Lung (tissue), 12 donors: ENCODE measurements around the gene CCDC32. TPM values are rescaled to one million over a fixed set of nuclear protein-coding genes. Genes with fewer than 3 reads are reported as not detected.
A peak's percentile ranks its signal among the peaks of the same experiment; 100 is the strongest.

Source experiments
- ATAC-seq: fragments of 200-7000 bp; cut with Tn5 transposase; one replicate; pipeline ENCODE4 v1.9.1; 2020; ENCODE audit warnings: moderate number of reproducible peaks; ENCODE audit not compliant: insufficient read depth, low FRiP score
- DNase-seq, 3 donors: peaks; one replicate each; pipeline ENCODE4 v3.0.0-alpha.2; 2013 to 2017
- H3K27ac ChIP-seq, 2 donors: one replicate each; pipeline ENCODE4 v1.5.1; 2013; ENCODE audit warnings: mild to moderate bottlenecking in 2 of 2, moderate library complexity in 2 of 2, control low read depth in 1 of 2, inconsistent platforms in 1 of 2, low read depth in 1 of 2, low read length in 1 of 2
- H3K27me3 ChIP-seq, 3 donors: one replicate each; pipeline ENCODE4 v1.5.1; 2013; ENCODE audit warnings: low read length in 2 of 3; ENCODE audit not compliant: control insufficient read depth in 3 of 3, insufficient read depth in 3 of 3
- H3K36me3 ChIP-seq, 4 donors: one replicate each; pipeline ENCODE4 v1.5.1; 2013; ENCODE audit warnings: low read length in 4 of 4, mild to moderate bottlenecking in 1 of 4, moderate library complexity in 1 of 4; ENCODE audit not compliant: control insufficient read depth in 4 of 4, insufficient read depth in 4 of 4
- H3K4me1 ChIP-seq, 5 donors: one replicate each; pipeline ENCODE4 v1.5.1; 2013; ENCODE audit warnings: low read length in 5 of 5, mild to moderate bottlenecking in 2 of 5, moderate library complexity in 1 of 5; ENCODE audit not compliant: control insufficient read depth in 5 of 5, insufficient read depth in 5 of 5
- H3K4me3 ChIP-seq: one replicate; pipeline ENCODE4 v1.5.1; 2013; ENCODE audit warnings: mild to moderate bottlenecking, control low read depth, moderate library complexity
- H3K9ac ChIP-seq, 2 donors: one replicate each; pipeline ENCODE4 v1.5.1; 2013; ENCODE audit warnings: low read length in 2 of 2, control low read depth in 1 of 2; ENCODE audit not compliant: insufficient read depth in 1 of 2
- H3K9me3 ChIP-seq, 4 donors: one replicate each; pipeline ENCODE4 v1.5.1; 2013; ENCODE audit warnings: low read length in 3 of 4, mild to moderate bottlenecking in 1 of 4, moderate library complexity in 1 of 4; ENCODE audit not compliant: control insufficient read depth in 4 of 4, insufficient read depth in 3 of 4
- WGBS, 2 donors: extraction: QIAGEN DNeasy Blood & Tissue Kit; methylation state at CpG; one replicate each; pipeline ENCODE4 v1.1.7; 2013; 5-methylcytosine and 5-hydroxymethylcytosine counted together
- polyA plus RNA-seq, 2 donors: library from polyadenylated mRNA; stranded (reverse); fragments of 200-250 nt; gene quantifications; one replicate each; pipeline ENCODE4 v1.2.1, GENCODE V29; 2013
- total RNA-seq, 2 donors: library from RNA; depleted of rRNA in 1 of 2; stranded (reverse); fragments of >200 nt in 1 of 2; gene quantifications; one replicate each; pipeline ENCODE4 v1.2.1, GENCODE V29; 2014 to 2021
- TF ChIP-seq, protein P1 (sequence below): IDR thresholded peaks from 2 replicates; pipeline ENCODE4 v1.5.1; 2012; ENCODE audit warnings: mild to moderate bottlenecking; ENCODE audit errors: control extremely low read depth, extremely low read depth
- donor health status: control.
- donor health status: control.
- donor health status: Bipolar disorder and iron deficiency.
- donor health status: healthy.
- donor health status: DM: yes; HTN: yes; CAD: no.

CCDC32 gene
- total and polyA plus RNA-seq, 4 donors: 24.5 to 31.8 (median 30.2) TPM

DNA sequence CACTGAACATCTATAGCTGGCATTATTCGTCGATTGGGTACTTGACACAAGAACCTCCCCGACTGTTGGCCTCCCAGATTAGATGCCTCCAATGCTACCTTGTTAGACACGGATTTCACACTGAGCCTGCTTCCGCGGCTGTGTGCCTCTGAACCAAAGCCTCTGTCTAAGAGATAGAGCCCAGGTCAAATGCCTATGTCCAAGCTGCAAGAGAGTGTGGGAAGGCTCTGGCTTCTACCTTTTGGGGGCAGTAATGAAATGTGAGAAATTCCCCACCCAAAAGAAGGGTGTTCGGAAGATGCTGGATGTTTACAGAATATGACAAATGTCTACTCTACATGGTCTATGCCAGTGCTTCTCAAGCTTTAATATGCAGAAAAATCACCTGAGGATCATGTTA is 2.3 kb upstream of the CCDC32 start:
- TF ChIP-seq, protein P1, sequence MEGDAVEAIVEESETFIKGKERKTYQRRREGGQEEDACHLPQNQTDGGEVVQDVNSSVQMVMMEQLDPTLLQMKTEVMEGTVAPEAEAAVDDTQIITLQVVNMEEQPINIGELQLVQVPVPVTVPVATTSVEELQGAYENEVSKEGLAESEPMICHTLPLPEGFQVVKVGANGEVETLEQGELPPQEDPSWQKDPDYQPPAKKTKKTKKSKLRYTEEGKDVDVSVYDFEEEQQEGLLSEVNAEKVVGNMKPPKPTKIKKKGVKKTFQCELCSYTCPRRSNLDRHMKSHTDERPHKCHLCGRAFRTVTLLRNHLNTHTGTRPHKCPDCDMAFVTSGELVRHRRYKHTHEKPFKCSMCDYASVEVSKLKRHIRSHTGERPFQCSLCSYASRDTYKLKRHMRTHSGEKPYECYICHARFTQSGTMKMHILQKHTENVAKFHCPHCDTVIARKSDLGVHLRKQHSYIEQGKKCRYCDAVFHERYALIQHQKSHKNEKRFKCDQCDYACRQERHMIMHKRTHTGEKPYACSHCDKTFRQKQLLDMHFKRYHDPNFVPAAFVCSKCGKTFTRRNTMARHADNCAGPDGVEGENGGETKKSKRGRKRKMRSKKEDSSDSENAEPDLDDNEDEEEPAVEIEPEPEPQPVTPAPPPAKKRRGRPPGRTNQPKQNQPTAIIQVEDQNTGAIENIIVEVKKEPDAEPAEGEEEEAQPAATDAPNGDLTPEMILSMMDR: no peak
- H3K4me3 ChIP-seq: no peak overlapping the region
- peaks cover 0 to 24% (median 9%) of the 10 kb centered on the region in 5 donors for H3K4me1 ChIP-seq
- H3K27ac ChIP-seq: no peak overlapping the region
- ATAC-seq: no peak
- DNase-seq: no peak
- no peak overlapping the region for H3K9ac ChIP-seq
- WGBS, 2 donors: 37 to 63% methylated on average over 7 of the region's 7 CpGs
- peaks cover 2 to 9% (median 3%) of the 10 kb centered on the region in 4 donors for H3K36me3 ChIP-seq
- H3K9me3 ChIP-seq: no peaks in the 10 kb centered on the region
- no peaks in the 10 kb centered on the region for H3K27me3 ChIP-seq

DNA sequence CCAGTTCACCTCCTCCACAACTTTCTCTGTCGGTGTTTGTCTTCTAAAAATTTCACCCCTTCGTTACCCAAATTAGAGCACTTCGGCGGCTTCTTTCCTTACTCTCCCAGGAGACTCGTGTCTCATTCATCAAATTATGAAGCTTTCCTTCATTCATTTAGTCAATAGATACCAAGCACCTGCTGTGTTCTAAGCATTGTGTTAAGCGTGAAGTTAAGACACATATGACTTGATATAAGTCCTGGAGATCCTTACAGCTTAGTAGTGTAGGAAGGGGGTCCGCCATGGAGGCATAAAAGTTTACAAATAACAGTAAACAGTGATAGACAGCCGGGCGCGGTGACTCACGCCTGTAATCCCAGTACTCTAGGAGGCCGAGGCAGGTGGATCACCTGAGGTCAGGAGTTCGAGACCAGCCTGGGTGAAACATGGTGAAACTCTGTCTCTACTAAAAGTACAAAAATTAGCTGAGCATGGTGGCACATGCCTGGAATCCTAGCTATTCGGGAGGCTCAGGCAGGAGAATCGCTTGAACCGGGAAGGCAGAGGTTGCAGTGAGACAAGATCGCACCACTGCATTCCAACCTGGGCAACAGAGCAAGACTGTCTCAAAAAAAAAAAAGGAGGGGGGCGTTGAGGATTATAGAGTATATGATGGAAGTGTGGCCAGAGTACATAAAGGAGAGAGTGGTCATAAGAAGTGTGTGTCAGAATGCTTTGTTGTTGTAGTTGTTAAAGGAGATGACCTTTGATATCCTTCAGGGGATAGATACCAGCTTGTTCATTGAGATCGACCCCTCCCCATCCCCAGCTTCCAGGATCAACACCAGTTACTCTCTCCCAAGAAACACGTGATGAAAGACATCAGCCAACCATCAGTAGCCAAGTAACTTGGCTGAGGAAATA is 744 bp upstream of the CCDC32 start:
- no peak overlapping the region for H3K4me3 ChIP-seq
- H3K4me1 ChIP-seq: peaks cover 0 to 23% (median 7%) of the 10 kb centered on the region in 5 donors
- peak overlapping the region; percentile 39 to 69 for H3K27ac ChIP-seq
- ATAC-seq (no peak), DNase-seq (no peak)
- TF ChIP-seq, protein P1: no peak
- peak overlapping the region in 1 of 2 donors; percentile 88 for H3K9ac ChIP-seq
- H3K27me3 ChIP-seq: no peaks in the 10 kb centered on the region
- peaks cover 0 to 8% (median 5%) of the 10 kb centered on the region in 4 donors for H3K36me3 ChIP-seq
- 41 to 55% methylated on average over 19 to 20 of the region's 20 CpGs for whole genome bisulfite sequencing, 2 donors
- no peaks in the 10 kb centered on the region for H3K9me3 ChIP-seq

DNA sequence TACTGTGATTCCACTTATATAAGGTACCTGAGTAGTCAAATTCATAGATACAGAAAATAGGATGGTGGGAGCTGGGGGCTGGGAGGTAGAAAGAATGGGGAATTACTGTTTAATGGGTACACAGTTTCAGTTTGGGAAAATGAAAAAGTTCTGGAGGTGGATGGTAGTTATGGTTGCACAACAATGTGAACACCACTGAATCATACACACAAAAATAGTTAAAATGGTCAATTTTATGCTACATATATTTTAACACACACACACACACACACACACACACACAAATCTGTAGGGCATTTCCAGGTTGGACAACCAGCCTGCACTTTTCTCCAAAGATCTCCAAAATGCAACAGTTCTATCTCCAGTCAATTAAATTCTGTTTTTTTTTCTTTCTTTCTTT is 1.4 kb downstream of the CCDC32 start:
- Histone ChIP-seq H3K4me1 (peaks cover 0 to 10% (median 0%) of the 10 kb centered on the region in 5 donors), H3K4me3 (no peak overlapping the region), H3K27me3 (no peaks in the 10 kb centered on the region), H3K27ac (no peak overlapping the region), H3K9ac (no peak overlapping the region), H3K36me3 (peaks cover under 1 to 8% (median 4%) of the 10 kb centered on the region in 4 donors), H3K9me3 (no peaks in the 10 kb centered on the region)
- ATAC-seq (no peak), DNase-seq (no peak)
- TF ChIP-seq, protein P1: no peak
